ENCODE data around the gene UCN.

GRCh38 chr2:27281855-27282559, 26.2 kb downstream of the UCN start, which contains the start of gene TRIM54:
- TF ChIP-seq JUND (IDR thresholded peaks at IDR 0.05) (no peak), CTCF (IDR thresholded peaks at IDR 0.05; ENCODE audit: low read depth, low read length, missing input control) (no peak), REST (IDR thresholded peaks at IDR 0.05) (no peak), ZBTB33 (IDR thresholded peaks at IDR 0.05) (no peak), EGR1 (IDR thresholded peaks at IDR 0.05; ENCODE audit: low read depth in 2 of 2) (no peak), MAX (IDR thresholded peaks at IDR 0.05) (no peak), GABPA (IDR thresholded peaks at IDR 0.05 in 1 of 2, conservative IDR thresholded peaks at IDR 0.05 in 1 of 2) (no peak), SP1 (IDR thresholded peaks at IDR 0.05) (no peak)

Data from liver (tissue), 3 donors.